Ishikawa (cell line): Measurements from ENCODE around the gene WDTC1.

Experiments used
- CEBPB ChIP-seq: IDR thresholded peaks from 2 replicates; pipeline ENCODE4 v1.6.1; 2012
- CREB1 ChIP-seq: IDR thresholded peaks from 2 replicates; pipeline ENCODE4 v1.6.1; 2012; ENCODE audit warnings: low read depth
- EGR1 ChIP-seq: IDR thresholded peaks from 2 replicates; pipeline ENCODE4 v1.6.1; 2012
- EP300 ChIP-seq: IDR thresholded peaks from 2 replicates; pipeline ENCODE4 v1.6.1; 2012; ENCODE audit warnings: borderline replicate concordance
- FOXM1 ChIP-seq: IDR thresholded peaks from 2 replicates; pipeline ENCODE4 v1.6.1; 2012; ENCODE audit warnings: low read depth, borderline replicate concordance
- NFIC ChIP-seq: IDR thresholded peaks from 2 replicates; pipeline ENCODE4 v1.6.1; 2012
- RAD21 ChIP-seq: IDR thresholded peaks from 2 replicates; pipeline ENCODE4 v1.6.1; 2012; ENCODE audit warnings: low read depth
- TAF1 ChIP-seq: IDR thresholded peaks from 2 replicates; pipeline ENCODE4 v1.6.1; 2012; ENCODE audit warnings: low read depth, mild to moderate bottlenecking
- TCF12 ChIP-seq: IDR thresholded peaks from 2 replicates; pipeline ENCODE4 v1.6.1; 2012; ENCODE audit warnings: low read depth
- TEAD4 ChIP-seq: IDR thresholded peaks from 2 replicates; pipeline ENCODE4 v1.6.1; 2012
- YY1 ChIP-seq: IDR thresholded peaks from 2 replicates; pipeline ENCODE4 v1.6.1; 2012; ENCODE audit warnings: low read depth
- ZBTB7A ChIP-seq: IDR thresholded peaks from 2 replicates; pipeline ENCODE4 v1.6.1; 2012; ENCODE audit warnings: low read depth
- TF ChIP-seq, protein P1 (sequence below): IDR thresholded peaks from 2 replicates; pipeline ENCODE4 v1.6.1; 2012
- TF ChIP-seq, protein P2 (sequence below): IDR thresholded peaks from 2 replicates; pipeline ENCODE4 v1.6.1; 2012; ENCODE audit warnings: low read depth, mild to moderate bottlenecking
- TF ChIP-seq, protein P3 (sequence below): IDR thresholded peaks from 2 replicates; pipeline ENCODE4 v1.6.1; 2012

Gene WDTC1

DNA sequence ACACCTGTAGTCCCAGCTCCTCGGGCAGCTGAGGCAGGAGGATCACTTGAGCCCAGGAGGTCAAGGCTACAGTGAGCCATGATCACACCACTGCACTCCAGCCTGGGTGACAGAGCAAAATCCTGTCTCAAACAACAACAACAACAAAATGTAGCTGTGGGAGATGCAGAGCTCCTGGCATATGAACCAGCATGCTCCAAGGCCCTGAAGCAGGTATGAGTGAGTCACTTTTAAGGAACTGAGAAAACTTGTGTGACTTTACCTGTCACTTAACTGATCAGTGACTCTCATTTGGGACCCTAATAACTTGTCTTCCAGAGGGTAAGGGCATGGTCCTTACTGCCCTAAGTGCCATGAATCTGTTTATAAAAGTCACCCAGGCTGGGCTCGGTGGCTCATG, 68.2 kb downstream of the WDTC1 start:
- no peak for TF ChIP-seq NFIC
- TF ChIP-seq YY1, result no peak
- TF ChIP-seq EP300, result no peak
- TF ChIP-seq RAD21, result no peak
- TF ChIP-seq FOXM1, result no peak

DNA sequence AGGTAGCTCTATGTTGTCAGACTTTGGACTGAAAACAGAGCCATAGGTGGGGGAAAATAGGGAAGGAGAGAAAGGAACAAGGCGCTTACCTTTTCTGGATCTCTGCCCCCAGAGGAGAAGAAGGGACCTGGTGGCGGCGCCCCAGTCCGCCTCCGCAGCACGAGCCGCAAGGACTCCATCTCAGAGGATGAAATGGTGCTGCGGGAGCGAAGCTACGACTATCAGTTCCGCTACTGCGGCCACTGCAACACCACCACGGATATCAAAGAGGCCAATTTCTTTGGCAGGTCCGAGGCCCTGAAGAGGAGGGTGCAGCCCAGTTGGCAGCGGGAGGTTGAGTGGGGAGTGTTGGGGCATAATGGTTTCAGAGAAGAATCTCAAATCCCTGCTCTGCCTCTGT, 69.1 kb downstream of the WDTC1 start:
- TF ChIP-seq NFIC (no peak), FOXM1 (no peak)

DNA sequence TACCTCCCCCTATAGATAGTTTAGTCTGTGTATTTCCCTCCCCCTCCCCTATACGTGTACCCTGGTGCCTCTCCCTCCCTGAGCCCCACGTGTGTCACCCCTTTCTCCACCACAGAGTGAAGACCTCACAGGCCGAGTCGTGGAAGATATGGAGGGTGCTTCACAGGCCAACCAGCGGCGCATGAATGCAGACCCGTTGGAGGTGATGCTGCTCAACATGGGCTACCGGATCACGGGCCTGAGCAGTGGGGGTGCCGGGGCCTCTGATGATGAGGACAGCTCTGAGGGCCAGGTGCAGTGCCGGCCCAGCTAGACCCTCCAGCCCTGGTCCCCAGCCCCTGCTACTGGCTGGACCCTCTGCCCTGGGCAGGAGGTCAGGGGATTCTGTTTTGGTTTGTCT, 71.6 kb downstream of the WDTC1 start:
- TF ChIP-seq, protein P1, sequence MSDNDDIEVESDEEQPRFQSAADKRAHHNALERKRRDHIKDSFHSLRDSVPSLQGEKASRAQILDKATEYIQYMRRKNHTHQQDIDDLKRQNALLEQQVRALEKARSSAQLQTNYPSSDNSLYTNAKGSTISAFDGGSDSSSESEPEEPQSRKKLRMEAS, result no peak
- TF ChIP-seq EGR1, result no peak
- TF ChIP-seq TEAD4, result no peak
- TF ChIP-seq EP300, result no peak
- no peak for TF ChIP-seq ZBTB7A
- no peak for TF ChIP-seq RAD21
- TF ChIP-seq, protein P2, sequence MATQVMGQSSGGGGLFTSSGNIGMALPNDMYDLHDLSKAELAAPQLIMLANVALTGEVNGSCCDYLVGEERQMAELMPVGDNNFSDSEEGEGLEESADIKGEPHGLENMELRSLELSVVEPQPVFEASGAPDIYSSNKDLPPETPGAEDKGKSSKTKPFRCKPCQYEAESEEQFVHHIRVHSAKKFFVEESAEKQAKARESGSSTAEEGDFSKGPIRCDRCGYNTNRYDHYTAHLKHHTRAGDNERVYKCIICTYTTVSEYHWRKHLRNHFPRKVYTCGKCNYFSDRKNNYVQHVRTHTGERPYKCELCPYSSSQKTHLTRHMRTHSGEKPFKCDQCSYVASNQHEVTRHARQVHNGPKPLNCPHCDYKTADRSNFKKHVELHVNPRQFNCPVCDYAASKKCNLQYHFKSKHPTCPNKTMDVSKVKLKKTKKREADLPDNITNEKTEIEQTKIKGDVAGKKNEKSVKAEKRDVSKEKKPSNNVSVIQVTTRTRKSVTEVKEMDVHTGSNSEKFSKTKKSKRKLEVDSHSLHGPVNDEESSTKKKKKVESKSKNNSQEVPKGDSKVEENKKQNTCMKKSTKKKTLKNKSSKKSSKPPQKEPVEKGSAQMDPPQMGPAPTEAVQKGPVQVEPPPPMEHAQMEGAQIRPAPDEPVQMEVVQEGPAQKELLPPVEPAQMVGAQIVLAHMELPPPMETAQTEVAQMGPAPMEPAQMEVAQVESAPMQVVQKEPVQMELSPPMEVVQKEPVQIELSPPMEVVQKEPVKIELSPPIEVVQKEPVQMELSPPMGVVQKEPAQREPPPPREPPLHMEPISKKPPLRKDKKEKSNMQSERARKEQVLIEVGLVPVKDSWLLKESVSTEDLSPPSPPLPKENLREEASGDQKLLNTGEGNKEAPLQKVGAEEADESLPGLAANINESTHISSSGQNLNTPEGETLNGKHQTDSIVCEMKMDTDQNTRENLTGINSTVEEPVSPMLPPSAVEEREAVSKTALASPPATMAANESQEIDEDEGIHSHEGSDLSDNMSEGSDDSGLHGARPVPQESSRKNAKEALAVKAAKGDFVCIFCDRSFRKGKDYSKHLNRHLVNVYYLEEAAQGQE, result no peak
- TF ChIP-seq CEBPB, result no peak
- TF ChIP-seq, protein P3, sequence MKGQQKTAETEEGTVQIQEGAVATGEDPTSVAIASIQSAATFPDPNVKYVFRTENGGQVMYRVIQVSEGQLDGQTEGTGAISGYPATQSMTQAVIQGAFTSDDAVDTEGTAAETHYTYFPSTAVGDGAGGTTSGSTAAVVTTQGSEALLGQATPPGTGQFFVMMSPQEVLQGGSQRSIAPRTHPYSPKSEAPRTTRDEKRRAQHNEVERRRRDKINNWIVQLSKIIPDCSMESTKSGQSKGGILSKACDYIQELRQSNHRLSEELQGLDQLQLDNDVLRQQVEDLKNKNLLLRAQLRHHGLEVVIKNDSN, result no peak
- TF ChIP-seq YY1, result no peak
- no peak for TF ChIP-seq TCF12
- no peak for TF ChIP-seq NFIC
- TF ChIP-seq FOXM1, result no peak
- TF ChIP-seq TAF1, result no peak
- TF ChIP-seq CREB1, result no peak

DNA sequence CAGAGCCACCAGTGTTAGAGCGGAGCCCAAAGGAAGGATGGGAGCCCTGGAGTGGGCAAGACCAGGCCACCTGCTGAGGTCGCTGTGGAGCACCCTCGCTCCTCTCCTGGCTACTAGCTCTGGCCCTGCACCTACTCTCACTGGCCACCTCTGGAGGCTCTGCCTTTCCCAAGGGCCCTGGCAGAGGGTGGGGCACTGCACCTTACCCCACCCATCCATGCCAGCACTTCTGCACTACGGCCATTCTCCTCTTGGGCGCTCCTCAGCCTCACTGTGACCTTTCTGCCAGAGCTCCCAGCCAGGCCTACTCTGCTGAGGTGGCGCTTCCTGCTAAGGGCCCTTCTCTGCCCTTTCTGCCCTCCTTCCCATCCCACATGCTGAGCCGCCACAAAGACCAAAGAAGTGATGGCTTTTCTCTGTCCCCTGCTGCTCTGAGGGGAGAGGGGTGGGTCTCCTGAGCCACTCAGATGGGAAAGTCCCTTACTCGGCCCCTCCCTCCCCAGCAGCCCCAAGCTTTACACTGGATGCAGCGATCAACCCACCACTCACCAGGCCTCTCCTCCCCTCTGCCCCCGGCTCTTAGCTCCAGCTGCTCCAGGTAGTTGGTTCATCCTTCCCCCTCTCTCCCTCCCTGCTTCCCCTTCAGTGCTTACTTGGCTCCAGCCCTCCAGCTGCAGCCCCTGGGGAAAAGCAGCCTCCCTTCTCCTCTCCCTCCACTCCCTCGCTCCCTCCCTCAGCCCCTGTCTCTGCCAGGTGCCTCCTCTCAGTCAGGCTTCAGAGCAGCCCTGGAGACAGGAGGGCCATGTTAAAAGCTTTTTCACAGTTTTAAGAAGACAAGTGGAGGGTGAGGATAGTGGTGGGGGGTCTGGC, 72.7 kb downstream of the WDTC1 start:
- TF ChIP-seq CREB1 (no peak), RAD21 (no peak), EGR1 (no peak), EP300 (no peak), TEAD4 (no peak), ZBTB7A (no peak), TCF12 (no peak), CEBPB (no peak)
- TF ChIP-seq, protein P3, result no peak
- TF ChIP-seq, protein P1, result no peak
- TF ChIP-seq, protein P2, result no peak

DNA sequence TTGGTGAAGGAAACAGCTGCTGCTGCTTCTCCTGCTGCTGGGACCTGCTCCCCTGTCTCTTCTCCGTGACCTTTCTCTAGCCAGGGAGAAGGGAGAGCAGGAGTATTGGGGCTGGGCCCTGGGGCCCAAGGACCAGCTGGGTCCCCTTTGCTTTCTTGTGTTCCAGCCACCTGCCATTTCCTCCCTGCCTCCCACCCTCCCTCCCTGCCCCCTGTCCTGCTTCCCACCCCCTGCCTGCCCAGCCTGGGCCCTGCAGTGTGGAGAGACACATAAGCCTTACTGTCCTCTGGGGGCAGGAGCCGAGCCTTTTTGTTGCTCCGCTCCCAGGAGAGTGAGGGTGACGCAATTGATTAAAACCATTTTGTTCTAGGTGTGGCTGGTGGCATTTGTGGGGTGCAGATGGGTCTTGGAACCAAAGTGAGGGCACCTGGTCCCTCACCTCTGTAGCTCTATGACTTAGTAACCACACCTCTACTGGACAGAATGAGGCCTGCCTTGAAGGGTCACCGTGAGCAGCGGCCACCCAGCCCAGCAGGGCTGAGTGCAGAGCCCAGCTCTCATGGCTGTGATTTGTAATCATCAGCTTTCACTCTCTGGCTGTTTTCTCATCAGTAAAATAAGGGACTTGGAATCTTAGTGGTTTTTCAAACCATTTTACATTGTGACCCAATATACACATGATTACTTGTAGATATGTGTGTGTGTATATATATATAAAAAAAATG, 73.6 kb downstream of the WDTC1 start:
- no peak for TF ChIP-seq EGR1

DNA sequence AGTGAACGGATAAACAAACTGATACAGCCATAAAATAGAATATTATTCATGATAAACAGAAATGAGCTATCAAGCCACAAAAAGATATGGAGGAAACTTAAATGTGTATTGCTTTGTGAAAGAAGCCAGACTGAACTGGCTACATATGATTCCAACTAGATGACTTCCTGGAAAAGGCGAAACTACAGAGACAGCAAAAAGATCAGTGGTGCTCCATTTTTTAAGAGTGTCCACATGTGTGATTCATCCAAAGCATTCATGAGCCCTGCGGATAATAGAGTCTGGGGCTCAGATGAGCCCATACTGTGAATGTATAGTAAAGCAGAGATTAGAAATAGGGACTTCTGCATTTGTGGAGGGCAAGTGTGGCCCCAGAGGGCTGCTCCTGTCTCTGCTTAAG, 79.7 kb downstream of the WDTC1 start:
- TF ChIP-seq FOXM1 (no peak), ZBTB7A (no peak), TEAD4 (no peak), TCF12 (no peak), RAD21 (no peak), CREB1 (no peak), YY1 (no peak), EGR1 (no peak), EP300 (no peak), CEBPB (no peak), NFIC (no peak), TAF1 (no peak)
- TF ChIP-seq, protein P3, result no peak
- TF ChIP-seq, protein P2, result no peak
- TF ChIP-seq, protein P1, result no peak
